Progenitor cell of endocrine pancreas (in vitro differentiated cells): ENCODE measurements around the gene ATXN1. TPM values are rescaled to one million over a fixed set of nuclear protein-coding genes. Genes with fewer than 3 reads are reported as not detected.
"Not testable (repeated sequence)": the region's sequence is repeated elsewhere in the genome, so short reads cannot be mapped to it uniquely, and the experiment has no call there.

ENCODE experiments used
- DNase-seq: peaks from one replicate; pipeline ENCODE4 v3.0.0; 2021; ENCODE audit warnings: low spot score; ENCODE audit not compliant: unreplicated experiment
- H3K27ac Mint-ChIP-seq: 2 replicates; pipeline ENCODE4 v1.8.0; 2021; ENCODE audit warnings: mild to moderate bottlenecking, moderate library complexity, mixed read lengths
- H3K27me3 Mint-ChIP-seq: 2 replicates; pipeline ENCODE4 v1.8.0; 2021; ENCODE audit warnings: mixed read lengths
- H3K36me3 Mint-ChIP-seq: 2 replicates; pipeline ENCODE4 v1.8.0; 2022; ENCODE audit warnings: mixed read lengths; ENCODE audit not compliant: insufficient read depth
- H3K4me1 Mint-ChIP-seq: 2 replicates; pipeline ENCODE4 v1.8.0; 2021; ENCODE audit warnings: low read depth, mixed read lengths
- H3K4me3 Mint-ChIP-seq: 2 replicates; pipeline ENCODE4 v1.8.0; 2021; ENCODE audit warnings: low read depth, mild to moderate bottlenecking, moderate library complexity, mixed read lengths
- H3K9me3 Mint-ChIP-seq: 2 replicates; pipeline ENCODE4 v1.8.0; 2021; ENCODE audit warnings: low read depth, mixed read lengths
- total RNA-seq: library from RNA; stranded (reverse); gene quantifications from 2 replicates; pipeline ENCODE4 v1.2.1, GENCODE V29; 2021
- TF ChIP-seq, protein P1 (sequence below): fragments of 200-600 bp; sonication (generic); IDR thresholded peaks from one replicate; pipeline ENCODE4 v1.5.0; 2021; ENCODE audit warnings: antibody characterized with exemption, mild to moderate bottlenecking; ENCODE audit not compliant: unreplicated experiment

ATXN1 gene
- total RNA-seq, 1 donor from 2014 or later: 35.8 TPM

DNA sequence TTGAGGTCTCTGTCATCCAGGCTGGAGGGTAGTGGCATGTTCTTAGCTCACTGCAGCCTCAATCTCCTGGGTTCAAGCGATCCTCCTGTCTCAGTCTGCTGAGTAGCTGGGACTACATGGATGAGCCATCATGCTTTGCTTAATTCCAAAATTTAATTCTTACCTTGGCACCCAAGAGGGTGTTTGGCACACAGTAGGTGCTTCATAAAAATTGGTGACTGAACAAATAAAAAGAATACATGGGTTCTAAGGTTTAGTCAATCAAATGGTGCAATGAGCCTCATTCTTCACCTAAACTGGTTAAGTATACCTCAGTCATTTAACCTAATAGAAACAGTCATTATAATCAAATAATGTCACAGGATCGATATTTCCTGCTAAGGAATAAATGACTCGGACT, 352.5 kb downstream of the ATXN1 start:
- no peaks in the 10 kb centered on the region for H3K36me3 Mint-ChIP-seq

DNA sequence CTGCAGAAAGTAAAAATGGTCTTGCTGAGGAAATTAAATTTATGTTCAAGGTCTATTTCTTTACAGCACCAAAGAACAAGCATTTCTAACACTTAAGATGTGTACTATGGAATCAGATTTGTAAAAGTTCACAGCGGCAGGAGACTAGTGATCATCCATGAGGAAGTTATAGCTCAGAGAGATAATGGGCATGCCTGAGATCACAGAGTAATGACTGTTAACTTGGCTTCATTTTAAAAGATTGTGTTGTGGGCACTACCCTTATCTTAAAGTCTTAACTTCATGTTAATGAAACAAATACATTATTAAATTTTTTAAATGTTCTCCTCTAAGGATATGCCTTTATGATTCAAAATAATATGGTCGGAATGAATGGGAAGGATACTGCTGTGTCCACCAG, 354.3 kb downstream of the ATXN1 start:
- TF ChIP-seq, protein P1, sequence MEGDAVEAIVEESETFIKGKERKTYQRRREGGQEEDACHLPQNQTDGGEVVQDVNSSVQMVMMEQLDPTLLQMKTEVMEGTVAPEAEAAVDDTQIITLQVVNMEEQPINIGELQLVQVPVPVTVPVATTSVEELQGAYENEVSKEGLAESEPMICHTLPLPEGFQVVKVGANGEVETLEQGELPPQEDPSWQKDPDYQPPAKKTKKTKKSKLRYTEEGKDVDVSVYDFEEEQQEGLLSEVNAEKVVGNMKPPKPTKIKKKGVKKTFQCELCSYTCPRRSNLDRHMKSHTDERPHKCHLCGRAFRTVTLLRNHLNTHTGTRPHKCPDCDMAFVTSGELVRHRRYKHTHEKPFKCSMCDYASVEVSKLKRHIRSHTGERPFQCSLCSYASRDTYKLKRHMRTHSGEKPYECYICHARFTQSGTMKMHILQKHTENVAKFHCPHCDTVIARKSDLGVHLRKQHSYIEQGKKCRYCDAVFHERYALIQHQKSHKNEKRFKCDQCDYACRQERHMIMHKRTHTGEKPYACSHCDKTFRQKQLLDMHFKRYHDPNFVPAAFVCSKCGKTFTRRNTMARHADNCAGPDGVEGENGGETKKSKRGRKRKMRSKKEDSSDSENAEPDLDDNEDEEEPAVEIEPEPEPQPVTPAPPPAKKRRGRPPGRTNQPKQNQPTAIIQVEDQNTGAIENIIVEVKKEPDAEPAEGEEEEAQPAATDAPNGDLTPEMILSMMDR: no peak
- Mint-ChIP-seq H3K9me3 (no peaks in the 10 kb centered on the region), H3K27me3 (no peaks in the 10 kb centered on the region), H3K4me1 (peaks cover 2% of the 10 kb centered on the region), H3K36me3 (peaks cover 2% of the 10 kb centered on the region), H3K27ac (no peak overlapping the region), H3K4me3 (no peak overlapping the region)
- DNase-seq: no peak

More for the DNA sequence above, 352.5 kb downstream of the ATXN1 start:
- TF ChIP-seq, protein P1: no peak
- peaks cover 2% of the 10 kb centered on the region for H3K4me1 Mint-ChIP-seq
- no peaks in the 10 kb centered on the region for H3K27me3 Mint-ChIP-seq
- no peak overlapping the region for H3K27ac Mint-ChIP-seq
- DNase-seq: no peak
- H3K9me3 Mint-ChIP-seq: no peaks in the 10 kb centered on the region
- H3K4me3 Mint-ChIP-seq: no peak overlapping the region

DNA sequence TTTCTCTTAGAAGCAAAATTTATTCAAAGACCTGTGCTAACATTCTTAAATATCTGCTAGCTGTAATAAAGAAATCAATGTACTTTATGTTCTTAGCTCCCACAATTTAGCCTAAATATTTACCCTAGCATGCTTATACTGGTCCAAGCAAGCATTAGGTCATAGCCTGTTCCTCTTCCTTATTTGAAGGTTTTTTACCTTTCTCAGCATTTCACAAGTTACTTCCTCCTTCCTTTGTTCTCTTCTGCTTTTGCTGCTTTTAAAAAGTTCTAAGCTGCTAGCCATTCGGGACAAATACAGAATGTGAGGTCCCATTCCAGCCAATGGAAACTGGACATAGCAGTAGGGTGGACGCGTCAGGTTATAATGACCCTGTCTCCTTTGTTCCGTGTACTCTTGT, 354.7 kb downstream of the ATXN1 start:
- H3K4me1 Mint-ChIP-seq, DNase-seq, H3K9me3 Mint-ChIP-seq, H3K27ac Mint-ChIP-seq, H3K27me3 Mint-ChIP-seq, H3K36me3 Mint-ChIP-seq, H3K4me3 Mint-ChIP-seq: not testable (repeated sequence)

DNA sequence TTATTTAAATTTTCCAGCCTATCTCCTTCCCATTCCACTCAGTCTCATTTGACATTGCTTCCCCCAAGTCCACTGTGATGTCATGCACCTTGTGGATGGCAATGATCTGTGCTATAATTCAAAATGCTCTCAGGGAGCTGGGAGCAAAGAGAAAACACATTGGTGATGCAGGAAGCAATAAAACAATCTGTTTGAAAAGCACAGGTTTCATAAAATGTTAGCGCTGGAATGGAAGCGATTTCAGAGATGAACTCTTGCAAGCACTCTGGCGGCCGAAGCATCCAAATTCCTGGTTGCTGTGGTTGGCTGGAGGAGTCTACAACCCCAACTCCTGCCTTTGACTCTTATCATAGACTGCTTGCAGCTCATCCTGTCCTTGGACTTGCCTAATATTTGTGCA, 355.9 kb downstream of the ATXN1 start:
- H3K4me3 Mint-ChIP-seq: no peak overlapping the region
- H3K4me1 Mint-ChIP-seq: peaks cover 2% of the 10 kb centered on the region

DNA sequence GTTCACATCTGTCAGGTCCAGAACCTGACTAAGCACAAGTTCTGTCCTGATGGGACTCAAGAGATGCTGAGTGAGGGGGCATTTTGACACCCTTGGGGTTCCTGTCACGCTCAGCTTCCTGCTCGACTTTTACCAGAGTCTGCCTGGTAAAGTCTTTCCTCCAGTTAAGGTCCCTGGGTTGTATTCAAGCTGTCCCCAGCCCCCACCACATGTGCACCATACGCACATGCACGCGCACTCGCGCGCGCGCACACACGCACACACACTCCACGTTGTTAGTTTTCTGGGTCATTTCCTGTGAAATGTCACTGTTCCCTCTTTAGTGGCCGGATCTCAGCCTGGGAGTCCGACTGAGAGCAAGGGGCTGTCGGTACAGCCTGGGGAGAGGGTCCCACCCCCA, 356.8 kb downstream of the ATXN1 start:
- H3K9me3 Mint-ChIP-seq: no peaks in the 10 kb centered on the region
- peak overlapping the region; percentile 64 for H3K27ac Mint-ChIP-seq
- H3K4me1 Mint-ChIP-seq: peaks cover 2% of the 10 kb centered on the region
- H3K36me3 Mint-ChIP-seq: peaks cover 4% of the 10 kb centered on the region
- TF ChIP-seq, protein P1: no peak
- DNase-seq: no peak
- H3K4me3 Mint-ChIP-seq: no peak overlapping the region
- H3K27me3 Mint-ChIP-seq: no peaks in the 10 kb centered on the region

More for the DNA sequence above, 355.9 kb downstream of the ATXN1 start:
- DNase-seq: no peak
- Mint-ChIP-seq H3K27me3 (no peaks in the 10 kb centered on the region), H3K36me3 (peaks cover 4% of the 10 kb centered on the region), H3K9me3 (no peaks in the 10 kb centered on the region), H3K27ac (peak overlapping the region; percentile 19)
- TF ChIP-seq, protein P1: no peak

DNA sequence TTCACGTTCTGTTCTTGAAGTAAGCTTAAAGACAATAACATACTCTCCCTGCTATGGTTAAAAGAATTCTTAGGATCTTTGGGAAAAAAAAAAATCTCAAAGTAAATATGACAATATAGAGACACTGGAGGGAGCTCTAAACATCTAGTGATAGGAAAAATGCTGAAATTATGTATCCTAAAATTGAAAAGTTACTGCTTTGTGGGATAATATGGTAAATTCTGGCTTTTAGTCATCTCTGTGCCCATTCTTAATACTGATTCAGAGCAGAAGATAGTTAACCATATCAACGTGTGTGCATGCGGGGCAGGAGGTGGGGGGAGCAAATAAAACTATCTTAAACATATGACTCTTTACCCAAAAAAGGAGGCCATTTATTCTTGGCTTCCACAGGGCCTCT, 357.4 kb downstream of the ATXN1 start:
- TF ChIP-seq, protein P1: peak; percentile 14
- H3K36me3 Mint-ChIP-seq: peaks cover 4% of the 10 kb centered on the region
- peaks cover 2% of the 10 kb centered on the region for H3K4me1 Mint-ChIP-seq
- no peak overlapping the region for H3K4me3 Mint-ChIP-seq
- no peak for DNase-seq
- no peaks in the 10 kb centered on the region for H3K9me3 Mint-ChIP-seq
- H3K27me3 Mint-ChIP-seq: no peaks in the 10 kb centered on the region
- H3K27ac Mint-ChIP-seq: no peak overlapping the region
